WERI-Rb-1 (cell line): ENCODE measurements around the gene CSNK1G2.

Experiments used
- DNase-seq: peaks from one replicate; pipeline ENCODE4 v3.0.0-alpha.2; 2020
- H3K27ac ChIP-seq: fragments of 250-450 bp; sonication (Bioruptor Pico); 2 replicates; pipeline ENCODE4 v1.5.1; 2020; ENCODE audit warnings: mild to moderate bottlenecking, moderate library complexity
- H3K27me3 ChIP-seq: fragments of 250-450 bp; sonication (Bioruptor Pico); 2 replicates; pipeline ENCODE4 v1.5.1; 2021; ENCODE audit warnings: mild to moderate bottlenecking, low read depth, moderate library complexity; ENCODE audit not compliant: insufficient read depth, severe bottlenecking
- H3K36me3 ChIP-seq: fragments of 250-450 bp; sonication (Bioruptor Pico); 2 replicates; pipeline ENCODE4 v1.5.1; 2020; ENCODE audit warnings: mild to moderate bottlenecking, moderate library complexity
- H3K4me3 ChIP-seq: 2 replicates; pipeline ENCODE4 v1.5.1; 2011; ENCODE audit warnings: low read depth, mild to moderate bottlenecking, control low read depth, low read length
- H3K9me3 ChIP-seq: fragments of 250-450 bp; sonication (Bioruptor Pico); 2 replicates; pipeline ENCODE4 v1.5.1; 2021; ENCODE audit warnings: mild to moderate bottlenecking, moderate library complexity; ENCODE audit not compliant: severe bottlenecking
- TF ChIP-seq, protein P1 (sequence below): IDR thresholded peaks from 2 replicates; pipeline ENCODE4 v1.5.1; 2011; ENCODE audit warnings: low read depth, mild to moderate bottlenecking, control low read depth, inconsistent platforms, low read length

The CSNK1G2 gene

GRCh38 chr19:1957562-1958248 lies 16.7 kb downstream of the CSNK1G2 start:
- DNase-seq, result no peak
- no peaks in the 10 kb centered on the region for H3K27me3 ChIP-seq
- TF ChIP-seq, protein P1, sequence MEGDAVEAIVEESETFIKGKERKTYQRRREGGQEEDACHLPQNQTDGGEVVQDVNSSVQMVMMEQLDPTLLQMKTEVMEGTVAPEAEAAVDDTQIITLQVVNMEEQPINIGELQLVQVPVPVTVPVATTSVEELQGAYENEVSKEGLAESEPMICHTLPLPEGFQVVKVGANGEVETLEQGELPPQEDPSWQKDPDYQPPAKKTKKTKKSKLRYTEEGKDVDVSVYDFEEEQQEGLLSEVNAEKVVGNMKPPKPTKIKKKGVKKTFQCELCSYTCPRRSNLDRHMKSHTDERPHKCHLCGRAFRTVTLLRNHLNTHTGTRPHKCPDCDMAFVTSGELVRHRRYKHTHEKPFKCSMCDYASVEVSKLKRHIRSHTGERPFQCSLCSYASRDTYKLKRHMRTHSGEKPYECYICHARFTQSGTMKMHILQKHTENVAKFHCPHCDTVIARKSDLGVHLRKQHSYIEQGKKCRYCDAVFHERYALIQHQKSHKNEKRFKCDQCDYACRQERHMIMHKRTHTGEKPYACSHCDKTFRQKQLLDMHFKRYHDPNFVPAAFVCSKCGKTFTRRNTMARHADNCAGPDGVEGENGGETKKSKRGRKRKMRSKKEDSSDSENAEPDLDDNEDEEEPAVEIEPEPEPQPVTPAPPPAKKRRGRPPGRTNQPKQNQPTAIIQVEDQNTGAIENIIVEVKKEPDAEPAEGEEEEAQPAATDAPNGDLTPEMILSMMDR, result no peak
- H3K36me3 ChIP-seq, result peaks cover 5% of the 10 kb centered on the region; the same call in 1 of the 2 replicates
- H3K27ac ChIP-seq, result no peak overlapping the region
- H3K9me3 ChIP-seq, result no peaks in the 10 kb centered on the region
- no peak overlapping the region for H3K4me3 ChIP-seq

GRCh38 chr19:1959928-1960589 lies 19.1 kb downstream of the CSNK1G2 start:
- Histone ChIP-seq H3K9me3 (no peaks in the 10 kb centered on the region), H3K27me3 (no peaks in the 10 kb centered on the region), H3K27ac (no peak overlapping the region), H3K36me3 (peaks cover 17% of the 10 kb centered on the region; the same call in 1 of the 2 replicates), H3K4me3 (no peak overlapping the region)
- TF ChIP-seq, protein P1, result no peak
- DNase-seq, result no peak

GRCh38 chr19:1961000-1961883 lies 20.3 kb downstream of the CSNK1G2 start:
- no peaks in the 10 kb centered on the region for H3K27me3 ChIP-seq
- no peaks in the 10 kb centered on the region for H3K9me3 ChIP-seq
- no peak overlapping the region for H3K4me3 ChIP-seq
- DNase-seq, result no peak
- TF ChIP-seq, protein P1, result no peak
- H3K36me3 ChIP-seq, result peaks cover 19% of the 10 kb centered on the region; the same call in 1 of the 2 replicates
- H3K27ac ChIP-seq, result no peak overlapping the region

- Histone ChIP-seq H3K27ac (no peak overlapping the region), H3K4me3 (no peak overlapping the region), H3K27me3 (no peaks in the 10 kb centered on the region), H3K9me3 (no peaks in the 10 kb centered on the region), H3K36me3 (peaks cover 23% of the 10 kb centered on the region; the same call in 1 of the 2 replicates)
- DNase-seq, result no peak
- TF ChIP-seq, protein P1, result no peak
These were observed 21.7 kb downstream of the CSNK1G2 start for GRCh38 chr19:1962674-1963073.

DNA sequence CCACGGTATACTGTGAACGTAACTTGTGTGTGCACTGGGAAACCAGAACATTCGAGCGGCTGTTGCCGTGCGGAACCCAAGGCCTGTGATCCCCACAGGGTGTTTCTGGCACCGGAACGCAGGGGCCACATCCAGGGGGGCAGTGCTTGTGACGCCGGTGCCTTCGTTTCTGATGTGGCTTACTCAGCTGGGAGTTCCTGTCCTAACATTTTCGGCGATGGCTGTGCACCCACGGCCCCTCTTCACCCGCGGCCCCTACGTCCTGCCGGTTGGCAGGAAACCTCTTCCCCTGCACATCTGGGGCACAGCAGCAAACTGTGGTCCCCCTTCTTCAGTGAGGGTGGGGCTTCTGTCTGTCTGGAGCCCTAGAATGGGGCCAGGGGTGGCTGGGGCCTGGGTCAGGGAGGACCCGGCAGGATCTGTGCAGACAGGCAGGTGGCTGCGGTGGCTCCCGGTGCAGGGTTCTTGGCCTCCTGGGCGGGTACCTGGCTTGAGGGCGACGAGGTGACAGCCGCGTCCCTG lies 26.2 kb downstream of the CSNK1G2 start:
- no peak for DNase-seq
- TF ChIP-seq, protein P1, result no peak
- H3K36me3 ChIP-seq, result peaks cover 41% of the 10 kb centered on the region
- no peaks in the 10 kb centered on the region for H3K27me3 ChIP-seq
- H3K4me3 ChIP-seq, result no peak overlapping the region
- H3K9me3 ChIP-seq, result no peaks in the 10 kb centered on the region
- no peak overlapping the region for H3K27ac ChIP-seq
